ENCODE measurements around the gene INS.

- TF ChIP-seq CTCF (IDR thresholded peaks at IDR 0.05) (no peak), POLR2AphosphoS5 (IDR thresholded peaks at IDR 0.05) (no peak), POLR2A (IDR thresholded peaks at IDR 0.05) (no peak), EP300 (IDR thresholded peaks at IDR 0.05) (no peak)
Observed at GRCh38 chr11:2137202-2138067, 23.6 kb downstream of the INS start.
